Measurements from ENCODE around the gene HAPSTR1.

The HAPSTR1 gene

GRCh38 chr16:9107025-9107970, 15.9 kb downstream of the HAPSTR1 start:
- Histone ChIP-seq H3K36me3 (peaks cover 89% of the 10 kb centered on the region), H3K9me3 (no peaks in the 10 kb centered on the region), H3K27me3 (no peaks in the 10 kb centered on the region), H3K4me3 (ENCODE audit: low read depth in 1 of 2, low read length in 1 of 2) (no peak overlapping the region), H3K4me1 (ENCODE audit: control insufficient read depth in 1 of 2, insufficient read depth in 1 of 2, low read depth in 1 of 2, low read length in 1 of 2) (peaks cover 64 to 68% of the 10 kb centered on the region in 2 experiments), H3K27ac (peak overlapping the region; percentile 50)
- no peak for TF ChIP-seq CTCF (IDR thresholded peaks at IDR 0.05)

GRCh38 chr16:9109255-9109654, 17.8 kb downstream of the HAPSTR1 start:
- Histone ChIP-seq H3K4me1 (ENCODE audit: control insufficient read depth in 1 of 2, insufficient read depth in 1 of 2, low read depth in 1 of 2, low read length in 1 of 2) (peaks cover 67 to 68% of the 10 kb centered on the region in 2 experiments), H3K27ac (peak overlapping the region; percentile 67), H3K36me3 (peaks cover 74% of the 10 kb centered on the region), H3K9me3 (no peaks in the 10 kb centered on the region), H3K27me3 (no peaks in the 10 kb centered on the region), H3K4me3 (ENCODE audit: low read depth in 1 of 2, low read length in 1 of 2) (no peak overlapping the region)
- TF ChIP-seq CTCF (IDR thresholded peaks at IDR 0.05) = no peak

GRCh38 chr16:9112166-9112843, 20.9 kb downstream of the HAPSTR1 start:
- no peaks in the 10 kb centered on the region for H3K9me3 ChIP-seq
- no peak for TF ChIP-seq CTCF (IDR thresholded peaks at IDR 0.05)
- no peak overlapping the region for H3K4me3 ChIP-seq (ENCODE audit: low read depth in 1 of 2, low read length in 1 of 2)
- no peaks in the 10 kb centered on the region for H3K27me3 ChIP-seq
- peak overlapping the region; percentile 64 for H3K27ac ChIP-seq
- peaks cover 64% of the 10 kb centered on the region for H3K36me3 ChIP-seq
- peaks cover 69 to 79% of the 10 kb centered on the region in 2 experiments for H3K4me1 ChIP-seq (ENCODE audit: control insufficient read depth in 1 of 2, insufficient read depth in 1 of 2, low read depth in 1 of 2, low read length in 1 of 2)

GRCh38 chr16:9112844-9113186, 21.4 kb downstream of the HAPSTR1 start:
- no peaks in the 10 kb centered on the region for H3K9me3 ChIP-seq
- H3K36me3 ChIP-seq = peaks cover 64% of the 10 kb centered on the region
- no peaks in the 10 kb centered on the region for H3K27me3 ChIP-seq
- TF ChIP-seq CTCF (IDR thresholded peaks at IDR 0.05) = no peak
- H3K4me1 ChIP-seq (ENCODE audit: control insufficient read depth in 1 of 2, insufficient read depth in 1 of 2, low read depth in 1 of 2, low read length in 1 of 2) = peaks cover 69 to 81% of the 10 kb centered on the region in 2 experiments
- peak overlapping the region; percentile 64 for H3K27ac ChIP-seq
- H3K4me3 ChIP-seq (ENCODE audit: low read depth in 1 of 2, low read length in 1 of 2) = no peak overlapping the region

- Histone ChIP-seq H3K27ac (peak overlapping the region; percentile 64), H3K36me3 (peaks cover 64% of the 10 kb centered on the region), H3K9me3 (no peaks in the 10 kb centered on the region), H3K4me1 (ENCODE audit: control insufficient read depth in 1 of 2, insufficient read depth in 1 of 2, low read depth in 1 of 2, low read length in 1 of 2) (peaks cover 64 to 76% of the 10 kb centered on the region in 2 experiments), H3K4me3 (ENCODE audit: low read depth in 1 of 2, low read length in 1 of 2) (peak overlapping the region; percentile 2 to 24), H3K27me3 (no peaks in the 10 kb centered on the region)
- TF ChIP-seq CTCF (IDR thresholded peaks at IDR 0.05) = no peak
Observed at GRCh38 chr16:9113707-9114106, 22.3 kb downstream of the HAPSTR1 start.

All from neutrophil (primary cell).